Pancreas (tissue), 10 donors: ENCODE measurements around the gene MAS1L. TPM values are rescaled to one million over a fixed set of nuclear protein-coding genes. Genes with fewer than 3 reads are reported as not detected.

Experiments
- ATAC-seq, 4 donors: fragments of 200-7000 bp; cut with Tn5 transposase; one replicate each; pipeline versions ENCODE4 v1.8.0 to v1.9.1; 2020; ENCODE audit warnings: mild to moderate bottlenecking in 4 of 4, moderate library complexity in 4 of 4
- DNase-seq, 6 donors: peaks; one replicate each; pipeline ENCODE4 v3.0.0-alpha.2; 2020
- FAIRE-seq: peaks from 2 replicates; lab custom pipeline; 2012; peaks lifted over from hg19 to GRCh38; lab: Jason Lieb, UNC
- H3K27ac ChIP-seq, 4 donors: fragments of 200-600 bp; sonication (generic); 1 replicate in 3 of 4; 2 replicates in 1 of 4; pipeline versions ENCODE4 v1.5.0 to v1.8.0; 2020
- H3K27me3 ChIP-seq, 4 donors: fragments of 200-600 bp; one replicate each; pipeline ENCODE4 v1.8.0; 2021
- H3K36me3 ChIP-seq, 3 donors: fragments of 200-600 bp; sonication (generic) in 1 of 3; one replicate each; pipeline versions ENCODE4 v1.5.0 to v1.8.0; 2020 to 2021
- H3K4me1 ChIP-seq, 3 donors: fragments of 200-600 bp; one replicate each; pipeline ENCODE4 v1.8.0; 2021
- H3K4me3 ChIP-seq, 4 donors: fragments of 200-600 bp; sonication (generic) in 2 of 4; one replicate each; pipeline versions ENCODE4 v1.5.0 to v1.8.0; 2020 to 2021
- H3K9me3 ChIP-seq, 4 donors: fragments of 200-600 bp; one replicate each; pipeline ENCODE4 v1.8.0; 2021
- CTCF ChIP-seq, 4 donors: fragments of 200-600 bp; sonication (generic) in 3 of 4; IDR thresholded peaks; one replicate each; pipeline versions ENCODE4 v1.5.0 to v1.8.0; 2021; ENCODE audit warnings: antibody characterized with exemption in 4 of 4
- WGBS, 2 donors: extraction: QIAGEN DNeasy Blood & Tissue Kit; methylation state at CpG; one replicate each; pipeline ENCODE4 v1.1.7; 2013; 5-methylcytosine and 5-hydroxymethylcytosine counted together
- intact Hi-C, 3 donors: fragments of 100-400 bp; cut with DNase I; formaldehyde crosslinking; loops; one replicate each; pipeline versions ENCODE4 v1.11.1 to v1.14.2; 2022
- polyA plus RNA-seq, 2 donors: library from polyadenylated mRNA; stranded (reverse); fragments of 200-250 nt; gene quantifications; one replicate each; pipeline ENCODE4 v1.2.3, GENCODE V29; 2013
- total RNA-seq, 6 donors: library from RNA; stranded (reverse); fragmentation: NEBNext Ultra II Directional in 4 of 6; extraction: Animal tissue kit (Norgen Biotek cat#: 25700) in 4 of 6; gene quantifications; one replicate each; pipeline versions ENCODE4 v1.2.1 to v1.2.4, GENCODE V29; 2021 to 2023
- donor health status: healthy with polysubstance abuse.
- donor health status: DM: no; HTN: no; CAD: no; lungs with moderate emphysema.
- donor health status: DM: no; HTN: no; CAD: no.
- donor health status: control.
- donor health status: control.
- donor health status: Bipolar disorder and iron deficiency.
- donor health status: DM: yes; HTN: yes; CAD: no.
- donor health status: DM: no; HTN: no; CAD: no.
- donor health status: DM: no; HTN: no; CAD: no.
- donor health status: DM: yes; HTN: yes; CAD: no.

MAS1L gene
- total and polyA plus RNA-seq, 8 donors = not detected

- no peak for FAIRE-seq
Measured at GRCh38 chr6:29496961-29497360, 9.2 kb upstream of the MAS1L start.

GRCh38 chr6:29495571-29495970 is 7.8 kb upstream of the MAS1L start:
- Histone ChIP-seq H3K9me3 (no peaks in the 10 kb centered on the region), H3K4me1 (no peaks in the 10 kb centered on the region), H3K4me3 (no peak overlapping the region), H3K27ac (no peak overlapping the region), H3K27me3 (no peaks in the 10 kb centered on the region), H3K36me3 (no peaks in the 10 kb centered on the region)
- 77 to 78% methylated on average over 4 of the region's 4 CpGs for WGBS, 2 donors
- ATAC-seq (no peak), FAIRE-seq (no peak), DNase-seq (no peak)
- TF ChIP-seq CTCF (IDR thresholded peaks at IDR 0.05) = no peak
- intact Hi-C loops = no loop called here

More at GRCh38 chr6:29496961-29497360, 9.2 kb upstream of the MAS1L start:
- intact Hi-C loops = no loop called here
- DNase-seq (no peak), ATAC-seq (no peak)
- Histone ChIP-seq H3K27me3 (no peaks in the 10 kb centered on the region), H3K4me1 (no peaks in the 10 kb centered on the region), H3K36me3 (no peaks in the 10 kb centered on the region), H3K4me3 (no peak overlapping the region), H3K27ac (no peak overlapping the region), H3K9me3 (no peaks in the 10 kb centered on the region)
- no peak for TF ChIP-seq CTCF (IDR thresholded peaks at IDR 0.05)
- 71 to 78% methylated on average over 4 of the region's 4 CpGs for WGBS, 2 donors

- Histone ChIP-seq H3K27me3 (no peaks in the 10 kb centered on the region), H3K9me3 (no peaks in the 10 kb centered on the region), H3K36me3 (no peaks in the 10 kb centered on the region), H3K27ac (no peak overlapping the region), H3K4me1 (no peaks in the 10 kb centered on the region), H3K4me3 (no peak overlapping the region)
- TF ChIP-seq CTCF (IDR thresholded peaks at IDR 0.05) = no peak
- WGBS, 2 donors = 55 to 64% methylated on average over 2 of the region's 2 CpGs
- DNase-seq (no peak), ATAC-seq (no peak), FAIRE-seq (no peak)
- intact Hi-C loops = no loop called here
Measured at GRCh38 chr6:29494131-29494530, 6.4 kb upstream of the MAS1L start.

DNA sequence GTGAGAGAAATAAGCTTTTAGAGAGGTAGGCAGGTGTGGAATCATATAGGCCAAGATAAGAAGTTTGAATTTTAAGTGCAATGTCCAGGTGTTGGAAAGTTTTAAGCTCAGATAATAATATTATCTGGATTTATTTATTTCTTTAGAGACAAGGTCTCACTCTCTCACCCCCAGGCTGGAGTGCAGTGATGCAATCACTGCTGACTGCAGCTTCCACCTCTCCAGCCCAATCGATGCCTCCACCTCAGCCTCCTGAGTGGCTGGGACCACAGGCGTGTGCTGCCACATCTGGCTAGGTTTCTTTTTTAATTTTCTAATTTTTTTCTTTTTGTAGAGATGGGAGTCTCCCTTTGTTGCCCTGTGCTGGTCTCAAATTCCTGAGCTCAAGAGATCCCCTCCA is 5.5 kb upstream of the MAS1L start:
- 55 to 90% methylated on average over 2 of the region's 2 CpGs for WGBS, 2 donors
- FAIRE-seq (no peak), ATAC-seq (no peak), DNase-seq (no peak)
- no peak overlapping the region for H3K27ac ChIP-seq
- H3K9me3 ChIP-seq = no peaks in the 10 kb centered on the region
- H3K36me3 ChIP-seq = no peaks in the 10 kb centered on the region
- H3K4me3 ChIP-seq = no peak overlapping the region
- no peak for TF ChIP-seq CTCF (IDR thresholded peaks at IDR 0.05)
- intact Hi-C loops = no loop called here
- H3K27me3 ChIP-seq = no peaks in the 10 kb centered on the region
- H3K4me1 ChIP-seq = no peaks in the 10 kb centered on the region

DNA sequence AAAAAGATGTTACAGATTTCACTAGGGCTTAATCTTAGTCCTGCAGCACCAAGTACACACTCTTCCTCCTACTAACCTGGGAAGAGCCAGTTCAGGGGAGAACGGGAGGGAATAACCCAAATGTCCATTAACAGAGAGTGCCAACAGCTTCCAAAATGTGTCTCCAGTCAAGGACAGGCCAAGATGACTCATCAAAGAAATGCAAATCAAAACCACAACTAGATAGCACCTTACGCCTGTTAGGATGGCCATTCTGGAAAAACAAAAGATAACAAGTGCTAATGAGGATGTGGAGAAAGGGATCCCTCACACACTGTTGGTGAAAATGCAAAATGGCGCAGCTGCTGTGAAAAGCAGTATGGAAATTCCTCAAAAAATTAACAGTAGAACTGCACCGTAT is 3.8 kb upstream of the MAS1L start:
- no peak for ATAC-seq
- no peak for DNase-seq
- no peak overlapping the region for H3K4me3 ChIP-seq
- no peak overlapping the region for H3K27ac ChIP-seq
- no peaks in the 10 kb centered on the region for H3K9me3 ChIP-seq
- H3K36me3 ChIP-seq = no peaks in the 10 kb centered on the region
- no peak for TF ChIP-seq CTCF (IDR thresholded peaks at IDR 0.05)
- H3K4me1 ChIP-seq = no peaks in the 10 kb centered on the region
- H3K27me3 ChIP-seq = no peaks in the 10 kb centered on the region
- intact Hi-C loops = no loop called here
- no peak for FAIRE-seq
- WGBS, 2 donors = 83 to 88% methylated on average over 4 of the region's 4 CpGs
